Mucosa of descending colon (tissue), 3 donors: ENCODE results near the gene VILL. TPM values are rescaled to one million over a fixed set of nuclear protein-coding genes. Genes with fewer than 3 reads are reported as not detected.
"Not testable (repeated sequence)": the region's sequence is repeated elsewhere in the genome, so short reads cannot be mapped to it uniquely, and the experiment has no call there.

Experiments used
- ATAC-seq: fragments of 200-7000 bp; cut with Tn5 transposase; one replicate; pipeline ENCODE4 v1.9.1; 2020; ENCODE audit warnings: mild to moderate bottlenecking, moderate library complexity
- DNase-seq, 3 donors: peaks; one replicate each; pipeline ENCODE4 v3.0.0-alpha.2; 2020
- H3K36me3 ChIP-seq: fragments of 200-600 bp; one replicate; pipeline ENCODE4 v1.8.0; 2021; ENCODE audit warnings: low read depth, mild to moderate bottlenecking
- H3K4me1 ChIP-seq: fragments of 200-600 bp; one replicate; pipeline ENCODE4 v1.8.0; 2021; ENCODE audit warnings: low read depth, mild to moderate bottlenecking
- H3K4me3 ChIP-seq: fragments of 200-600 bp; one replicate; pipeline ENCODE4 v1.8.0; 2021; ENCODE audit warnings: mild to moderate bottlenecking
- H3K9me3 ChIP-seq: fragments of 200-600 bp; one replicate; pipeline ENCODE4 v1.8.0; 2021; ENCODE audit warnings: mild to moderate bottlenecking
- CTCF ChIP-seq: fragments of 200-600 bp; IDR thresholded peaks from one replicate; pipeline ENCODE4 v1.8.0; 2022; ENCODE audit warnings: antibody characterized with exemption, mild to moderate bottlenecking
- intact Hi-C, 2 donors: fragments of 100-400 bp; cut with DNase I in 1 of 2; cut with micrococcal nuclease in 1 of 2; formaldehyde crosslinking; loops; one replicate each; pipeline versions ENCODE4 v1.11.0 to v1.11.1; 2022; cut with DNase I, micrococcal nuclease
- total RNA-seq, 3 donors: library from RNA; stranded (reverse); fragmentation: NEBNext Ultra II Directional in 2 of 3; extraction: Animal tissue kit (Norgen Biotek cat#: 25700) in 2 of 3; gene quantifications; one replicate each; pipeline versions ENCODE4 v1.2.1 to v1.2.4, GENCODE V29; 2021 to 2023
- donor health status: DM: no; HTN: no; CAD: no; lungs with moderate emphysema.
- donor health status: DM: no; HTN: no; CAD: no.
- donor health status: DM: no; HTN: yes; CAD: no.

The VILL gene
- total RNA-seq, 3 donors from 2014 or later: 69.7 to 197 (median 150) TPM

GRCh38 chr3:38029400-38030125 lies 39.0 kb downstream of the VILL start, which contains the start of gene PLCD1:
PLCD1 (minus strand) TSS chr3:38029642; CDS start chr3:38029539, 103 bp downstream.
- intact Hi-C loops: no loop called here
- DNase-seq (peak; percentile 70 to 85 (median 82)), ATAC-seq (peak; percentile 21)
- Histone ChIP-seq H3K36me3 (no peaks in the 10 kb centered on the region), H3K4me3 (no peak within 1 kb of the TSS), H3K4me1 (peaks cover 48% of the 10 kb centered on the region), H3K9me3 (no peaks in the 10 kb centered on the region)
- TF ChIP-seq CTCF: no peak

GRCh38 chr3:38030126-38031021 lies 39.8 kb downstream of the VILL start:
- TF ChIP-seq CTCF: no peak
- H3K4me1 ChIP-seq: peaks cover 42% of the 10 kb centered on the region
- H3K36me3 ChIP-seq: no peaks in the 10 kb centered on the region
- no peak for ATAC-seq
- intact Hi-C loops: no loop called here
- no peaks in the 10 kb centered on the region for H3K9me3 ChIP-seq
- DNase-seq: peak in 2 of 3 donors; percentile 20 to 48
- H3K4me3 ChIP-seq: no peak overlapping the region

GRCh38 chr3:38031022-38031994 lies 40.7 kb downstream of the VILL start:
- TF ChIP-seq CTCF: no peak
- ATAC-seq: peak; percentile 84
- Histone ChIP-seq H3K9me3 (no peaks in the 10 kb centered on the region), H3K4me1 (peaks cover 33% of the 10 kb centered on the region), H3K4me3 (no peak overlapping the region), H3K36me3 (no peaks in the 10 kb centered on the region)
- DNase-seq: peak; percentile 80 to 84 (median 82)
- intact Hi-C loops: no loop called here

- H3K36me3 ChIP-seq: no peaks in the 10 kb centered on the region
- ATAC-seq (no peak), DNase-seq (no peak)
- TF ChIP-seq CTCF: no peak
- peaks cover 33% of the 10 kb centered on the region for H3K4me1 ChIP-seq
- intact Hi-C loops: no loop called here
- H3K4me3 ChIP-seq: no peak overlapping the region
- H3K9me3 ChIP-seq: no peaks in the 10 kb centered on the region
Measured at GRCh38 chr3:38032328-38032865, 41.8 kb downstream of the VILL start.

- H3K4me3 ChIP-seq, intact Hi-C loops, H3K36me3 ChIP-seq, H3K9me3 ChIP-seq: not testable (repeated sequence)
- H3K4me1 ChIP-seq: peaks cover 31% of the 10 kb centered on the region
- DNase-seq (peak in 1 of 3 donors; percentile 26), ATAC-seq (peak; percentile 10)
Measured at GRCh38 chr3:38033586-38033985, 43.0 kb downstream of the VILL start.

GRCh38 chr3:38034335-38034734 lies 43.7 kb downstream of the VILL start:
- ATAC-seq, H3K36me3 ChIP-seq, H3K9me3 ChIP-seq, DNase-seq, H3K4me3 ChIP-seq, intact Hi-C loops: not testable (repeated sequence)
- H3K4me1 ChIP-seq: peaks cover 30% of the 10 kb centered on the region
